ENCODE measurements around the gene KCNIP4. TPM values are rescaled to one million over a fixed set of nuclear protein-coding genes. Genes with fewer than 3 reads are reported as not detected.

Gene KCNIP4
- total and polyA plus RNA-seq, 12 donors, result 0.15 TPM; not detected in 11

GRCh38 chr4:21130606-21131005 lies 818.0 kb downstream of the KCNIP4 start:
- Histone ChIP-seq H3K27ac (no peak overlapping the region), H3K27me3 (no peaks in the 10 kb centered on the region), H3K9me3 (peaks cover 0 to 3% (median 0%) of the 10 kb centered on the region in 11 donors), H3K4me1 (no peaks in the 10 kb centered on the region), H3K36me3 (no peaks in the 10 kb centered on the region), H3K4me3 (no peak overlapping the region)
- intact Hi-C loops (cut with DNase I), result loop anchor here in 5 of 10 donors (5.0 to 10.0 kb wide), 2 partner anchors 356 to 358 kb away; no protein-coding TSS in a partner anchor
- no peak for DNase-seq
- no peak for ATAC-seq
- TF ChIP-seq, protein P1, sequence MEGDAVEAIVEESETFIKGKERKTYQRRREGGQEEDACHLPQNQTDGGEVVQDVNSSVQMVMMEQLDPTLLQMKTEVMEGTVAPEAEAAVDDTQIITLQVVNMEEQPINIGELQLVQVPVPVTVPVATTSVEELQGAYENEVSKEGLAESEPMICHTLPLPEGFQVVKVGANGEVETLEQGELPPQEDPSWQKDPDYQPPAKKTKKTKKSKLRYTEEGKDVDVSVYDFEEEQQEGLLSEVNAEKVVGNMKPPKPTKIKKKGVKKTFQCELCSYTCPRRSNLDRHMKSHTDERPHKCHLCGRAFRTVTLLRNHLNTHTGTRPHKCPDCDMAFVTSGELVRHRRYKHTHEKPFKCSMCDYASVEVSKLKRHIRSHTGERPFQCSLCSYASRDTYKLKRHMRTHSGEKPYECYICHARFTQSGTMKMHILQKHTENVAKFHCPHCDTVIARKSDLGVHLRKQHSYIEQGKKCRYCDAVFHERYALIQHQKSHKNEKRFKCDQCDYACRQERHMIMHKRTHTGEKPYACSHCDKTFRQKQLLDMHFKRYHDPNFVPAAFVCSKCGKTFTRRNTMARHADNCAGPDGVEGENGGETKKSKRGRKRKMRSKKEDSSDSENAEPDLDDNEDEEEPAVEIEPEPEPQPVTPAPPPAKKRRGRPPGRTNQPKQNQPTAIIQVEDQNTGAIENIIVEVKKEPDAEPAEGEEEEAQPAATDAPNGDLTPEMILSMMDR (IDR thresholded peaks at IDR 0.05), result no peak

- Histone ChIP-seq H3K27me3 (no peaks in the 10 kb centered on the region), H3K27ac (no peak overlapping the region), H3K9me3 (peaks cover 0 to 23% (median 0%) of the 10 kb centered on the region in 11 donors), H3K36me3 (no peaks in the 10 kb centered on the region), H3K4me1 (no peaks in the 10 kb centered on the region), H3K4me3 (no peak overlapping the region)
- no peak for DNase-seq
- WGBS, 2 donors, result 49 to 68% methylated on average over 3 of the region's 3 CpGs
- TF ChIP-seq, protein P1 (IDR thresholded peaks at IDR 0.05), result no peak
- intact Hi-C loops (cut with DNase I), result no loop called here
- ATAC-seq, result no peak
Observed at GRCh38 chr4:21126014-21126512, 822.5 kb downstream of the KCNIP4 start.

DNA sequence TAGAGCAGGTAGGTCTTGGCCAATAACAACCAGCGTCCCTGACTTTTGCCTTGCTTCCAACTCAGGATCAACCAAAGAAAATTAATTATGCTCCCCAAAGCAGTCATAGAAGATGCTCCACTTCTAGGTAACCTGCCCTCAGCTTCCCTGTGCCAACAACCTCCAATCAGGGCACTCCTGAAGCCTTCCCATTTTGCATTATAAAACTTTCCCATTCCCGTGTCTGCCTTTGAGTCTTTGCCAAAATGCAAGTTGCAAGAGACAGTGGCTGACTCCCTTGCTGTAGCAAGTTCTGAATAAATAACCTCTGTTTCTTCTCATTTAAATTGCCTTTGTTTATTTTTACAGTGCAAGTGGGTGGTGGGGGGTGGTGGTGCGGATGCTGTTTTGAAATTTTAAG lies 830.3 kb downstream of the KCNIP4 start:
- peaks cover 0 to 14% (median 0%) of the 10 kb centered on the region in 11 donors for H3K9me3 ChIP-seq
- no peak overlapping the region for H3K4me3 ChIP-seq
- H3K36me3 ChIP-seq, result no peaks in the 10 kb centered on the region
- ATAC-seq, result no peak
- DNase-seq, result no peak
- no peaks in the 10 kb centered on the region for H3K27me3 ChIP-seq
- no peaks in the 10 kb centered on the region for H3K4me1 ChIP-seq
- H3K27ac ChIP-seq, result no peak overlapping the region
- WGBS, 2 donors, result 39 to 45% methylated on average over 3 of the region's 3 CpGs
- intact Hi-C loops (cut with DNase I), result no loop called here
- TF ChIP-seq, protein P1 (IDR thresholded peaks at IDR 0.05), result no peak

GRCh38 chr4:21117541-21118180 lies 830.9 kb downstream of the KCNIP4 start:
- no peak overlapping the region for H3K27ac ChIP-seq
- DNase-seq (no peak), ATAC-seq (no peak)
- intact Hi-C loops (cut with DNase I), result no loop called here
- TF ChIP-seq, protein P1 (IDR thresholded peaks at IDR 0.05), result no peak
- no peaks in the 10 kb centered on the region for H3K4me1 ChIP-seq
- 56 to 66% methylated on average over 7 of the region's 7 CpGs for WGBS, 2 donors
- H3K4me3 ChIP-seq, result no peak overlapping the region
- H3K27me3 ChIP-seq, result no peaks in the 10 kb centered on the region
- no peaks in the 10 kb centered on the region for H3K36me3 ChIP-seq
- H3K9me3 ChIP-seq, result peaks cover 0 to 12% (median 0%) of the 10 kb centered on the region in 11 donors

All from heart right ventricle (tissue), 16 donors.